ENCODE data around the gene FAM13A. TPM values are rescaled to one million over a fixed set of nuclear protein-coding genes. Genes with fewer than 3 reads are reported as not detected.

FAM13A gene
- total RNA-seq, 1 donor from 2014 or later = 40.3 TPM

- Mint-ChIP-seq H3K4me1 (no peaks in the 10 kb centered on the region), H3K36me3 (peaks cover 45% of the 10 kb centered on the region), H3K27ac (no peak overlapping the region), H3K9me3 (no peaks in the 10 kb centered on the region), H3K4me3 (no peak overlapping the region), H3K27me3 (ENCODE audit: insufficient read depth, low read depth) (peaks cover 2% of the 10 kb centered on the region)
- H3K4me2 ChIP-seq = no peak overlapping the region
- no peak for DNase-seq (ENCODE audit: low spot score)
- no peaks in the 10 kb centered on the region for H4K20me1 ChIP-seq (ENCODE audit: low read depth)
- H3K36me3 ChIP-seq = peaks cover 5% of the 10 kb centered on the region
- no peaks in the 10 kb centered on the region for H3K9me3 ChIP-seq (ENCODE audit: low read depth)
- TF ChIP-seq EZH2 (IDR thresholded peaks at IDR 0.05) (no peak), EZH2phosphoT487 (IDR thresholded peaks at IDR 0.05) (no peak), CTCF (IDR thresholded peaks at IDR 0.05) (no peak)
- no peak overlapping the region for H3K9ac ChIP-seq
- no peaks in the 10 kb centered on the region for H3K4me1 ChIP-seq
- no peak overlapping the region for H2AFZ ChIP-seq (replicated peaks)
- H3F3A ChIP-seq (ENCODE audit: low read depth) = no peaks in the 10 kb centered on the region
- H3K4me3 ChIP-seq = no peak overlapping the region
- no peaks in the 10 kb centered on the region for H3K79me2 ChIP-seq (ENCODE audit: low read depth)
- no peak overlapping the region for H3K27ac ChIP-seq
- no peaks in the 10 kb centered on the region for H3K27me3 ChIP-seq
Measured at GRCh38 chr4:88747351-88747750, 309.6 kb downstream of the FAM13A start.

GRCh38 chr4:88746206-88746605 is 310.8 kb downstream of the FAM13A start:
- H3F3A ChIP-seq (ENCODE audit: low read depth) = no peaks in the 10 kb centered on the region
- H3K27me3 ChIP-seq = no peaks in the 10 kb centered on the region
- no peaks in the 10 kb centered on the region for H3K79me2 ChIP-seq (ENCODE audit: low read depth)
- Mint-ChIP-seq H3K4me3 (no peak overlapping the region), H3K27ac (no peak overlapping the region), H3K9me3 (no peaks in the 10 kb centered on the region), H3K27me3 (ENCODE audit: insufficient read depth, low read depth) (peaks cover 2% of the 10 kb centered on the region), H3K4me1 (no peaks in the 10 kb centered on the region), H3K36me3 (peaks cover 45% of the 10 kb centered on the region)
- TF ChIP-seq EZH2phosphoT487 (IDR thresholded peaks at IDR 0.05) (no peak), EZH2 (IDR thresholded peaks at IDR 0.05) (no peak), CTCF (IDR thresholded peaks at IDR 0.05) (no peak)
- H3K4me3 ChIP-seq = no peak overlapping the region
- H3K36me3 ChIP-seq = peaks cover 5% of the 10 kb centered on the region
- H2AFZ ChIP-seq (replicated peaks) = no peak overlapping the region
- no peaks in the 10 kb centered on the region for H4K20me1 ChIP-seq (ENCODE audit: low read depth)
- no peak overlapping the region for H3K4me2 ChIP-seq
- no peaks in the 10 kb centered on the region for H3K4me1 ChIP-seq
- DNase-seq (ENCODE audit: low spot score) = no peak
- H3K9me3 ChIP-seq (ENCODE audit: low read depth) = no peaks in the 10 kb centered on the region
- H3K27ac ChIP-seq = no peak overlapping the region
- H3K9ac ChIP-seq = no peak overlapping the region

- no peak for TF ChIP-seq EZH2 (IDR thresholded peaks at IDR 0.05)
- no peak for TF ChIP-seq CTCF (IDR thresholded peaks at IDR 0.05)
- no peak for TF ChIP-seq EZH2phosphoT487 (IDR thresholded peaks at IDR 0.05)
Measured at GRCh38 chr4:88745581-88746163, 311.3 kb downstream of the FAM13A start.

More at GRCh38 chr4:88745581-88746163, 311.3 kb downstream of the FAM13A start:
- Histone ChIP-seq H3K27me3 (no peaks in the 10 kb centered on the region), H3K9me3 (ENCODE audit: low read depth) (no peaks in the 10 kb centered on the region), H2AFZ (replicated peaks) (no peak overlapping the region), H3K79me2 (ENCODE audit: low read depth) (no peaks in the 10 kb centered on the region), H3K4me3 (no peak overlapping the region), H3K9ac (no peak overlapping the region), H4K20me1 (ENCODE audit: low read depth) (no peaks in the 10 kb centered on the region), H3K4me2 (no peak overlapping the region), H3K27ac (no peak overlapping the region), H3K4me1 (no peaks in the 10 kb centered on the region), H3F3A (ENCODE audit: low read depth) (no peaks in the 10 kb centered on the region), H3K36me3 (peaks cover 5% of the 10 kb centered on the region)
- H3K27me3 Mint-ChIP-seq (ENCODE audit: insufficient read depth, low read depth) = peaks cover under 1% of the 10 kb centered on the region
- no peak overlapping the region for H3K27ac Mint-ChIP-seq
- H3K4me1 Mint-ChIP-seq = no peaks in the 10 kb centered on the region
- no peak for DNase-seq (ENCODE audit: low spot score)
- H3K36me3 Mint-ChIP-seq = peaks cover 43% of the 10 kb centered on the region
- no peaks in the 10 kb centered on the region for H3K9me3 Mint-ChIP-seq
- no peak overlapping the region for H3K4me3 Mint-ChIP-seq

All from neural progenitor cell (in vitro differentiated cells).